NCI-H774 (cell line): ENCODE data around the gene RSPO3.
"Not testable (repeated sequence)": the region's sequence is repeated elsewhere in the genome, so short reads cannot be mapped to it uniquely, and the experiment has no call there.

ENCODE experiments used
- DNase-seq: peaks from one replicate; lab custom pipeline; 2025; lab: John Stamatoyannopoulos, UW

The RSPO3 gene

GRCh38 chr6:127118298-127119101 is at the start of gene RSPO3:
Gene RSPO3 (plus strand): TSS chr6:127118671. CDS start chr6:127119193, 522 bp downstream.
- DNase-seq, result peak; percentile 22

- DNase-seq, result peak; percentile 9
Measured at GRCh38 chr6:127069659-127070279, 48.7 kb upstream of the RSPO3 start.

GRCh38 chr6:127073222-127073621 is 45.2 kb upstream of the RSPO3 start:
- DNase-seq, result no peak

GRCh38 chr6:127076466-127076865 is 42.0 kb upstream of the RSPO3 start:
- DNase-seq, result no peak

DNA sequence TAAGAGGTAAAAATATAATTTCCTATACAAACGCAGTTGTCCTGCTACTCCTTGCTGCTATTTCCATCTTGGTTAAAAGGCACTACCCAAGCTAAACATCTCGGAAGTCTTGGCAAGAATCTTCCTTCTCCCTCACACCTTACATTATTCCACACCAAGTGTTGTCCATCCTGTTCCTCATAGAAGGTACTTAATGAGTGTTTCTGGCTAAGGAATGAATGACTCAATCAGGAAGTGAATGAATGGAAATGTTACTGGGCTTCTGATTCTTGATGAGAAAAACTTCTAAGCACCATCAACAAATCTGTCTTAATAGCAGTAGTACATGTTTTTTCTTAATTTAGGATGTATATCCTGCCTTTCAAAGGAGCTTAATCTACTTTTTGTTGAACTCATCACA is 40.6 kb upstream of the RSPO3 start:
- DNase-seq, result no peak

- DNase-seq, result no peak
Measured at GRCh38 chr6:127078669-127079068, 39.8 kb upstream of the RSPO3 start.

DNA sequence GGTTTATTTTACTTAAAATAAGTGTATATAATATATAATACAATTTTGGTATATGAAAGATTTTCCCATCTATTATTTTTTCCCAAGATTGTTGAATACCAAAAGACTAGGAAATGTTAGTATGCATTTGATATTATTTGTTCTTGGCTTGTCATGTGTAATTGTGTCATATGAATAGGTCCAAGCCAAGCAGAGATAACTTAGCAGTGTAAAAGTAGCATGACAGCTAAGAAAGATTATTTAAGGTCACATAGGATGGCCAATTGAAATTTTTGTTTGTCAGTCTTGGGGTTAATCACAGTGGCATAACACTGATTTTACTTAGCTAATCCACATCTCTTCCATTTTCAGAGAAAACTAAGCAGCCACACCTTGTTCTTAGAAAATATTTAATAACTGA is 38.8 kb upstream of the RSPO3 start:
- DNase-seq, result no peak

GRCh38 chr6:127080081-127080480 is 38.4 kb upstream of the RSPO3 start:
- DNase-seq, result no peak

- no peak for DNase-seq
Measured at GRCh38 chr6:127083231-127083962, 35.1 kb upstream of the RSPO3 start.

GRCh38 chr6:127083963-127084310 is 34.5 kb upstream of the RSPO3 start:
- no peak for DNase-seq

DNA sequence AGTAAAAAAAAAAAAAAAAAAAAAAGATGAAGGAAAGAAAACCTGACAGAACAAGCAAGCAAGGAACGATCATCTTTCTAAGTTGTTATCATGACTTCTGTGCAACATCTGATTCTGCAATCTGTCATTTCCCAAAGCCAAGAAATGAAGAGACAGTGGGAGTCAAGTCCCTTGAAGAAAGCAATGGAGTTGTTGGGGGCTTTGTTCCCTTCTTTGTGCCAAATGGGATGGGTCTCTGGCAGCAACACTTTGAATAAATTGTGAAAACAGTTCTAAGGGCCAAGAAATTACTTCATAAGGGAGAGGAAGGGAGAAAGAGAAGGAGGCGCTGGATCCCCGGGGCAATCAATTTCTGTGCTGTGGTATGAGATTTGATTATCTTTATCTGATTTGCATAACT is 33.3 kb upstream of the RSPO3 start:
- DNase-seq, result no peak

DNA sequence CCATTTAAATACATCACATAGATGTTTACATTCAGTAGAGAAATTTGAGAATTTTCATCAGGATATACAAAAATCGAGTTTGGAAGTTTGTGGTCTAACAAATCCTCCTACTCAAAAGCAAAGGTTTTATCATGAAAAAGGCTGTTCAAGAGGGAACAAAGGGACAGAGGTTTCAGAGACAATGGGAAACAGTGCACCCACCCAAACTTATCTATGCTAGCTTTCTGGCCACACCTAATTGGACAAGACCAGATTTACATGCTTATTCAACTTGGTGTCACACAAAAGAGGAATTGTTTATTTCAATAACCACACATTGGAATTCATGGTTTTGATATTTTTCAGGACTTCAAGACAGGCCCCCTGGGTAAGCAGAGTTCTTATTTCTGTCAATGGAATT is 28.4 kb upstream of the RSPO3 start:
- no peak for DNase-seq

DNA sequence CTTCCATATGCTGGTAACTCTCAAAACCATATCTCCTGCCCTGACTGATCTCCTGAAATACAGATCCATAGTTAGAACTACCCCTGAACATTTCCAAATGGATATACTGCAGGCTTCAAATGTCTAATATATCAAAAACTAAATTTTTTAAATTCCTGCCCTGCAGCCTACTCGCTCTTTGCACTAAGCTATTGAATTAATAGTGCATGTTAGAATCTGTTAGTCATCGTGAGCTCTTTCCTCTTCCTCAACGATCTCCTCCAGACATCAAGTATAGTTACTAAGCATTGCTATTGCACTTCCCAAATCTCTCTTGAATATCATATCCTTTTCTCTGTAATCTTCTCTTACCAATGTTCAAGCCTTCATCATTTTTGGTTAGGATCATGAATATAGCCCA is 26.0 kb upstream of the RSPO3 start:
- no peak for DNase-seq

DNA sequence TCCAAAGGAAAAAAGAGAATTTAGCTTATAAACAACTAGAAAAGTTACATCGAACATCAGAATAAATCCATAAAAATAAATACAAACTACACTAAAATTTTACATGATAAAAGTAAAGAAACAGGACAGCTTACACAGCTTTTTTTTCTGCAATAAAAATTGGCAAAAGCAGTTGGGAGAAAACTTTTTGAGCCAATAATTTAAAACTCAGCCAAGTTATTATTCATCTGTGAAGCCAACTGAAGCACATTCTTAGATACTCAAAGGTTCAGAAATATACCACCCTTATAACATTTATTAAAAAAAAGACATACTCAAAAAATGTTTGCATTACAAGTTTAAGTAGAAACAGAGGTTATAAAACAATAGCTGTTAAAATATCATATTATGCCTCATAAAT is 23.7 kb upstream of the RSPO3 start:
- no peak for DNase-seq

DNA sequence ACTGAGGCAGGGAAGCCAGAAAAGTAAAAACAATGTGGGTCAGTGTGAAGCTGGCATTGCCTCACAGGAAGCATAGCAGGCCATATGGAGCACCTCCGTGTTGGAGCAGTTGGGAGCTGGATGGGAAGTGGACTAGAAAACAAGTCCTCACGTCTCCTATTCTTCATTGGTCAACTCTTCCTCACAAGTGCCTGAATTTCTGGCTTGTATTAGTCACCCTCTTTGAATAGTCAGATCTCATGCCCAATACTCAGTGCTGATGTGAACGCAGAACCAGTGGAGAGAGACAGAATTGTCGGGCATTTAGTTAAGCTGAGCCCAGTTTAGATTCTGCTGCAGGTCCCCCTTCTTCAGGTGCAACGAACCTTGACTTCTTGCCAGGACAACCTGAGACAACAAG is 22.3 kb upstream of the RSPO3 start:
- no peak for DNase-seq

DNA sequence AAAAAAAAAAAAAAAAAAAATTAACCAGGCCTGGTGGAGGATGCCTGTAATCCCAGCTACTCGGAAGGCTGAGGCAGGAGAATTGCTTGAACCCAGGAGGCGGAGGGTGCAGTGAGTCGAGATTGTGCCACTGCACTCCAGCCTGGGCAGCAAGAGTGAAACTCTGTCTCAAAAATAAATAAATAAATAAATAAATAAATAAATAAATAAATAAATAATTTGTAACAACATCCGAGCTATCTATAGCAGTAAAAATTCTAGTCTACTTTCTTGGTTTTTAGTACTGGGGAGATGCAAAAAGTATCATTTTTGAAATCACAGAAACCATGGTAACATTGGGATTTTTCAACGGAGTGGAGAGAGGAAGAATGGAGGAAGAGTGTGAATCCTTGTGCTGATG is 21.0 kb upstream of the RSPO3 start:
- DNase-seq, result not testable (repeated sequence)

DNA sequence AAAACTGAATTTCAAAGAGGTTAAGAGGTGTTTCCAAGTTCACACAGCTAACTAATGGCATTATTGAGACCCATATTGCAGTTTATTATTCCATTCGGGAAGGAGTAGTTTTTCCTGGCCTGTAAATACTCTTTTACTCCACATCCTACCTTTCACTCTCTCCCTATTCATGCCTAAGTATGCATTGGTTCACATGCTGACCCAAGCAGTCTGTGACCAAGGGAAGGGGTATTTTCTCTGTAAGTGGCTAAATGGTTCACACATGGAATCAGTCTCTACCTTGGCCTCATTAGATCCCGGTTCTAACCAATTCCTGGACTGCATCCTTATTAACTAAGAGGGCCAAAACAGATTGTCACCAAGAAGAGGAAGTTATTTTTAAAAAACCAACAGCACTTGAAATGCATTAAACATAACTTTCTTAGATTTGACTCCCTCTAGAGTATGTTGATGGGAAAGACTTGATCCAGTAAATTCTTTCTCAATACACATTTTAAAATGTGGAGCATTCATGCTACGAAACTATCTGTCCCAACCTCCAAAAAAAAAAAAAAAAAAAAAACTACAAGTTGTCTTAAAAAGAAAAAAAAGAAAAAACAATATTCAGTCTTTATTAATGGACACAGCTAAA is 17.8 kb upstream of the RSPO3 start:
- DNase-seq, result no peak

DNA sequence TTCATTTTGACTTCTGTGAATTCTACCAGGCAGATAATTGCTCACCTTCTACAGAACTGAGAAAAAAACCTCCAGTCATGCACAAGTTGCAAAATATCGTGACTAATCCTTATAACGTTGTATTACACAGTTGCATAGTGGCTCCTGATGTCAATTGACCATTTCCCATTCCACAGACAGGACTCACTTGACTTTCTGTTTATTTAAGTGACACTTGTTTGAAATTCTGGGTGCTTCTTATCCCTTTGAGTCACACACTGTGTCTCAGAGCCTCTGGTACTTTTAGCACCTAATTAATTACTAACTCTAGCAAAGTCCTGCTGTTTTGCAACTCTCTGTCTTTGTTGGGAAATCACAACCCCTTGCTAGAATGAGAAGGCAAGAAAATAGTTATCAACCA is 16.2 kb upstream of the RSPO3 start:
- DNase-seq, result no peak

- DNase-seq, result no peak
Measured at GRCh38 chr6:127102859-127103258, 15.6 kb upstream of the RSPO3 start.

DNA sequence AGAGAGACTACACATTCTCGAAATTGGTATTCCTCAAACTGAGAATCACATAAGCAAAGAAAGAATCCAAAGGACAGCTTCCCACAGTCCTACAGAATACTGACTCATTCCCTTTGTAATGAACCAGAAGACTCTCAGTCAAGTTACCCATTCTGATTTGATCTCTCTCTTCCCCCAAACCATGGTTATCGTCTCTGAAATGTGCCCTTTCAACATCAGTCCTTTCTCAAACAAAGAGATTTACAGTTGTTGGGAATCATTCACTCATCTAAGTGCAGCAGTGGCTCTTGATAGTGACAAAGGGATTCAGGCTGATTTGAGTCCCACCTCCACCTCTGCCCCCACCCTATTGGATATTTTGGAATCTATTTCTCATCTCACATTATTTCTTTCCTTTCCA is 15.0 kb upstream of the RSPO3 start:
- no peak for DNase-seq

- no peak for DNase-seq
Measured at GRCh38 chr6:127107916-127108315, 10.6 kb upstream of the RSPO3 start.

DNA sequence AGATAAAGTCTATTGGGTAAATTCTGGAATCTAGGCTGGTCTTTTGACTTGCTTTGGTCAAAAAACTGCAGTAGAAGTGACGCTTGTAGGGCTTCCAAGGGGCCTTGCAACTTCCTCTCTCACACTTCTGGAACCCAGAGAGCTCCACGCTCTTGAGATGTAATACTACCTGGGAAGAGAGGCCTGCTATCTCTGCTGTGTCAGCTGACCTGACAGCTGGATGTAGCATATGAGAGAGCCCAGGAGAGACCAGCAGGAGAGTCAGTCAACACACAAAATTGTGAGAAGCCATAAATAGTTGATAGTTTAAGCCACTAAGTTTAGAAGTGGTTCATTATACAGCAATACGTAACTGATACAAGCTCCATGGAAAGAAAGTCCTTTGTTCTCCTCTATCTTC is 7.8 kb upstream of the RSPO3 start:
- no peak for DNase-seq

DNA sequence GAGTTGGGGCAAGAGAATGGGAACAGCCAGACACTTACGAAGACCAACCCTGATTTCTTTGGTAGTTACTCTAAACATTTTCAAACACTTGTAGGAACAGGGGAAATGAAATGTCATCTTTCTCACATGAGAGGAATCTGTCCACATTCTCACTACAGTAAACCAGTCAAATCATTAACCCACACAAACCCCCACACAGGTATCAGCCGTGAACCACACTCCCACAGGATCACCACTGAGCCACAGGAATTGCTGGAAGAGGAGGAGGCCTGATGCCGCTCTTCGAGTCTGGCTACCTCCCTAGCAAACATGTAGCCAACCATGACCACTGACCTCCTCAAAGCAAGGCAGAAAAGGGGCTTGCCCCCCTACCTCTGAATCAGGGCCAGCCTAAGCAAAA is 6.9 kb upstream of the RSPO3 start:
- DNase-seq, result no peak
